BLaER1 treated with 17β-estradiol and CSF1 and Interleukin-3, amounts not matched to agents 10 nM and 100 nM (cell line): ENCODE data around the gene RAP2A.

Experiments
- H3K27ac ChIP-seq, 11 experiments: shearing (Covaris generic); formaldehyde crosslinking; 2 replicates each; pipeline ENCODE4 v1.8.1; 2022
- H3K27me3 ChIP-seq, 11 experiments: shearing (Covaris generic); formaldehyde crosslinking; 2 replicates each; pipeline ENCODE4 v1.8.1; 2022
- H3K36me3 ChIP-seq, 11 experiments: shearing (Covaris generic); formaldehyde crosslinking; 2 replicates each; pipeline ENCODE4 v1.8.1; 2022
- H3K4me1 ChIP-seq, 10 experiments: shearing (Covaris generic); formaldehyde crosslinking; 2 replicates each; pipeline ENCODE4 v1.8.1; 2022
- H3K4me2 ChIP-seq, 11 experiments: shearing (Covaris generic); formaldehyde crosslinking; 2 replicates each; pipeline ENCODE4 v1.8.1; 2022
- H3K4me3 ChIP-seq, 10 experiments: shearing (Covaris generic); formaldehyde crosslinking; 2 replicates each; pipeline ENCODE4 v1.8.1; 2022
- H3K9ac ChIP-seq, 11 experiments: shearing (Covaris generic); formaldehyde crosslinking; 2 replicates each; pipeline ENCODE4 v1.8.1; 2022
- H3K9me3 ChIP-seq, 11 experiments: shearing (Covaris generic); formaldehyde crosslinking; replicated peaks in 1 of 11; 2 replicates each; pipeline ENCODE4 v1.8.1; 2022
- H4K20me1 ChIP-seq, 11 experiments: shearing (Covaris generic); formaldehyde crosslinking; 2 replicates each; pipeline ENCODE4 v1.8.1; 2022
- Cebpa-rat ChIP-seq, 11 experiments: shearing (Covaris generic); IDR thresholded peaks; 2 replicates each; pipeline ENCODE4 v1.8.1; 2022

RAP2A gene

GRCh38 chr13:97390941-97391600 lies 42.9 kb upstream of the RAP2A start:
- Histone ChIP-seq H3K4me1 (peaks cover 29 to 73% (median 39%) of the 10 kb centered on the region in 10 experiments), H3K27ac (peak overlapping the region in 1 of 11 experiments; percentile 23; a peak in 1 of 22 replicates), H4K20me1 (no peaks in the 10 kb centered on the region), H3K9me3 (no peaks in the 10 kb centered on the region), H3K36me3 (peaks cover 0 to 14% (median 8%) of the 10 kb centered on the region in 11 experiments; a peak in 10 of 22 replicates), H3K9ac (no peak overlapping the region), H3K4me3 (no peak overlapping the region), H3K4me2 (peak overlapping the region in 4 of 11 experiments; percentile 12 to 45 (median 38); a peak in 6 of 22 replicates), H3K27me3 (no peaks in the 10 kb centered on the region)
- TF ChIP-seq Cebpa-rat (IDR thresholded peaks at IDR 0.05): no peak

GRCh38 chr13:97392020-97392419 lies 41.9 kb upstream of the RAP2A start:
- Histone ChIP-seq H3K27ac (no peak overlapping the region), H3K36me3 (peaks cover 0 to 14% (median 7%) of the 10 kb centered on the region in 11 experiments; a peak in 9 of 22 replicates), H4K20me1 (no peaks in the 10 kb centered on the region), H3K4me2 (peak overlapping the region in 1 of 11 experiments; percentile 45; a peak in 2 of 22 replicates), H3K9ac (no peak overlapping the region), H3K4me3 (no peak overlapping the region), H3K9me3 (no peaks in the 10 kb centered on the region), H3K4me1 (peaks cover 20 to 67% (median 30%) of the 10 kb centered on the region in 10 experiments), H3K27me3 (no peaks in the 10 kb centered on the region)
- no peak for TF ChIP-seq Cebpa-rat (IDR thresholded peaks at IDR 0.05)

- Histone ChIP-seq H3K4me1 (peaks cover 0 to 44% (median 6%) of the 10 kb centered on the region in 10 experiments; a peak in 15 of 20 replicates), H3K27me3 (no peaks in the 10 kb centered on the region), H3K9me3 (no peaks in the 10 kb centered on the region), H3K27ac (no peak overlapping the region; a peak in 1 of 22 replicates), H3K36me3 (peaks cover 0 to 14% (median 7%) of the 10 kb centered on the region in 11 experiments; a peak in 9 of 22 replicates), H3K4me2 (peak overlapping the region in 2 of 11 experiments; percentile 1 to 25; a peak in 3 of 22 replicates), H3K9ac (no peak overlapping the region), H3K4me3 (no peak overlapping the region), H4K20me1 (no peaks in the 10 kb centered on the region)
- no peak for TF ChIP-seq Cebpa-rat (IDR thresholded peaks at IDR 0.05)
These were observed 39.4 kb upstream of the RAP2A start for GRCh38 chr13:97394542-97394941.

GRCh38 chr13:97395447-97396136 lies 38.4 kb upstream of the RAP2A start:
- no peak overlapping the region for H3K4me3 ChIP-seq
- H3K36me3 ChIP-seq: peaks cover 0 to 14% (median 7%) of the 10 kb centered on the region in 11 experiments; a peak in 9 of 22 replicates
- H3K9me3 ChIP-seq: peaks cover 0 to 4% (median 0%) of the 10 kb centered on the region in 11 experiments; a peak in 7 of 22 replicates
- H3K4me2 ChIP-seq: peak overlapping the region in 5 of 11 experiments; percentile 18 to 51 (median 33); a peak in 6 of 22 replicates
- TF ChIP-seq Cebpa-rat (IDR thresholded peaks at IDR 0.05): no peak
- H3K27me3 ChIP-seq: no peaks in the 10 kb centered on the region
- H3K27ac ChIP-seq: peak overlapping the region in 3 of 11 experiments; percentile 26 to 52 (median 48); a peak in 3 of 22 replicates
- H3K9ac ChIP-seq: no peak overlapping the region
- peaks cover 0 to 36% (median 5%) of the 10 kb centered on the region in 10 experiments; a peak in 9 of 20 replicates for H3K4me1 ChIP-seq
- no peaks in the 10 kb centered on the region for H4K20me1 ChIP-seq

GRCh38 chr13:97397267-97397666 lies 36.7 kb upstream of the RAP2A start:
- no peak overlapping the region for H3K4me2 ChIP-seq
- peaks cover 11 to 20% (median 14%) of the 10 kb centered on the region in 11 experiments; a peak in 21 of 22 replicates for H3K9me3 ChIP-seq
- TF ChIP-seq Cebpa-rat (IDR thresholded peaks at IDR 0.05): no peak
- no peaks in the 10 kb centered on the region for H4K20me1 ChIP-seq
- no peak overlapping the region for H3K9ac ChIP-seq
- no peaks in the 10 kb centered on the region for H3K27me3 ChIP-seq
- no peak overlapping the region for H3K4me3 ChIP-seq
- H3K4me1 ChIP-seq: peaks cover 0 to 24% (median 0%) of the 10 kb centered on the region in 10 experiments; a peak in 9 of 20 replicates
- peaks cover 0 to 7% (median 0%) of the 10 kb centered on the region in 11 experiments; a peak in 2 of 22 replicates for H3K36me3 ChIP-seq
- no peak overlapping the region for H3K27ac ChIP-seq

GRCh38 chr13:97401421-97401820 lies 32.5 kb upstream of the RAP2A start:
- no peak overlapping the region for H3K9ac ChIP-seq
- H3K9me3 ChIP-seq: peaks cover 11 to 22% (median 14%) of the 10 kb centered on the region in 11 experiments; a peak in 21 of 22 replicates
- no peaks in the 10 kb centered on the region for H3K27me3 ChIP-seq
- peaks cover 0 to 7% (median 0%) of the 10 kb centered on the region in 10 experiments; a peak in 2 of 20 replicates for H3K4me1 ChIP-seq
- H3K27ac ChIP-seq: no peak overlapping the region
- no peak for TF ChIP-seq Cebpa-rat (IDR thresholded peaks at IDR 0.05)
- H3K36me3 ChIP-seq: peaks cover 0 to 7% (median 0%) of the 10 kb centered on the region in 11 experiments; a peak in 1 of 22 replicates
- no peak overlapping the region for H3K4me2 ChIP-seq
- H3K4me3 ChIP-seq: no peak overlapping the region
- H4K20me1 ChIP-seq: no peaks in the 10 kb centered on the region

GRCh38 chr13:97403893-97404750 lies 29.8 kb upstream of the RAP2A start:
- peaks cover 0 to 7% (median 0%) of the 10 kb centered on the region in 11 experiments; a peak in 1 of 22 replicates for H3K36me3 ChIP-seq
- H3K9ac ChIP-seq: no peak overlapping the region
- TF ChIP-seq Cebpa-rat (IDR thresholded peaks at IDR 0.05): no peak
- H3K4me1 ChIP-seq: no peaks in the 10 kb centered on the region
- H3K27me3 ChIP-seq: no peaks in the 10 kb centered on the region
- H3K4me2 ChIP-seq: no peak overlapping the region
- no peak overlapping the region for H3K4me3 ChIP-seq
- H4K20me1 ChIP-seq: no peaks in the 10 kb centered on the region
- H3K9me3 ChIP-seq: peaks cover 11 to 22% (median 14%) of the 10 kb centered on the region in 11 experiments; a peak in 21 of 22 replicates
- H3K27ac ChIP-seq: no peak overlapping the region

- no peak overlapping the region for H3K4me3 ChIP-seq
- H3K27ac ChIP-seq: no peak overlapping the region
- no peak overlapping the region for H3K4me2 ChIP-seq
- no peaks in the 10 kb centered on the region for H3K27me3 ChIP-seq
- H3K9ac ChIP-seq: no peak overlapping the region
- no peaks in the 10 kb centered on the region for H4K20me1 ChIP-seq
- no peaks in the 10 kb centered on the region for H3K36me3 ChIP-seq
- H3K9me3 ChIP-seq: peaks cover 0 to 6% (median 0%) of the 10 kb centered on the region in 11 experiments; a peak in 2 of 22 replicates
- no peak for TF ChIP-seq Cebpa-rat (IDR thresholded peaks at IDR 0.05)
- H3K4me1 ChIP-seq: peaks cover 0 to 18% (median 9%) of the 10 kb centered on the region in 10 experiments; a peak in 10 of 20 replicates
These were observed 26.4 kb upstream of the RAP2A start for GRCh38 chr13:97407540-97407939.
